ENCODE results near the gene SPPL2A. TPM values are rescaled to one million over a fixed set of nuclear protein-coding genes. Genes with fewer than 3 reads are reported as not detected.

The SPPL2A gene
- total RNA-seq, 2 experiments from 2014 or later = 76.8 to 108 TPM

DNA sequence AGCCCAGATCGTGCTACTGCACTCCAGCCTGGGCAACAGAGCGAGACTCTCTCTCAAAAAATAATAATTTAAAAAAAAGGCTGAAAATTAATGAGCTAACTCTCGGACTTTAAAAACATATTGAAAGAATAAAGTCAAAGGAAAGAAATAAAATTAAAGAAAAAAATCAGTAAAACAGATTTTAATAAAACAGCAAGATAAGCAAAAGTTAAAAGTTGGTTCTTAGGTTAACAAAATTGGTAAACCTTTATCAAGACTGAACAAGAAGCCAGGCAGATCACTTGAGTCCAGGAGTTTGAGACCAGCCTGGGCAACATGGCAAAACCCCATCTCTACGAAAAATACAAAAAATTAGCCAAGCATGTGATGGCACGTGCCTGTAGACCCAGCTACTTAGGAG lies 99.6 kb downstream of the SPPL2A start:
- no peak overlapping the region for H3K27ac Mint-ChIP-seq
- no peak overlapping the region for H3K4me3 Mint-ChIP-seq
- ATAC-seq = no peak
- H3K4me1 Mint-ChIP-seq = no peaks in the 10 kb centered on the region
- DNase-seq = no peak
- H3K9me3 Mint-ChIP-seq (ENCODE audit: low read depth) = no peaks in the 10 kb centered on the region
- H3K27me3 Mint-ChIP-seq = no peaks in the 10 kb centered on the region
- H3K36me3 Mint-ChIP-seq = peaks cover 26% of the 10 kb centered on the region
- CTCF ChIA-PET = interaction anchor here (0.6 to 0.9 kb wide), 2 partner anchors 11 to 14 kb away, joined by 3 read pairs; no protein-coding TSS in a partner anchor

DNA sequence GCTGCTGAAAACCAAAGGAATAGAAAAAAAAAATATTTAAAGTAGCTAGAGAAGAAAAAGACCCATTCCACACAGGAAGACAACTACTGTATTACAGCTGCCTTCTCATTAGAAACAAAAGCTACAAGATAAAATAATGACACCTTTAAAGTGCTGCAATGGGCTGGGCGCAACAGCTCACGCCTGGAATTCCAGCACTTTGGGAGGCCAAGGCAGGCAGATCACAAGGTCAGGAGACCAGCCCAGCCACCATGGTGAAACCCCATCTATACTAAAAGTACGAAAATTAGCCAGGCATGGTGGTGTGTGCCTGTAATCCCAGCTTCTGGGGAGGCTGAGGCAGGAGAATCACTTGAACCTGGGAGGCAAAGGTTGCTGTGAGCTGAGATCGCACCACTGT lies 110.0 kb downstream of the SPPL2A start:
- CTCF ChIA-PET = interaction anchor here (0.7 to 1.1 kb wide), 2 partner anchors 26 to 221 kb away, joined by 4 read pairs; no protein-coding TSS in a partner anchor
- no peak for DNase-seq
- H3K9me3 Mint-ChIP-seq (ENCODE audit: low read depth) = no peaks in the 10 kb centered on the region

GRCh38 chr15:50653156-50653743 lies 112.3 kb downstream of the SPPL2A start:
- Mint-ChIP-seq H3K27me3 (no peaks in the 10 kb centered on the region), H3K36me3 (peaks cover 55% of the 10 kb centered on the region), H3K27ac (no peak overlapping the region), H3K4me1 (peaks cover 19% of the 10 kb centered on the region), H3K9me3 (ENCODE audit: low read depth) (no peaks in the 10 kb centered on the region), H3K4me3 (no peak overlapping the region)
- ATAC-seq = no peak
- CTCF ChIA-PET = interaction anchor here (0.6 kb wide), 1 partner anchor 51 kb away, joined by 3 read pairs; no protein-coding TSS in a partner anchor
- DNase-seq = no peak

More for the DNA sequence above, 110.0 kb downstream of the SPPL2A start:
- Mint-ChIP-seq H3K4me1 (peaks cover 19% of the 10 kb centered on the region), H3K4me3 (no peak overlapping the region), H3K27ac (no peak overlapping the region), H3K27me3 (no peaks in the 10 kb centered on the region), H3K36me3 (peaks cover 59% of the 10 kb centered on the region)
- ATAC-seq = no peak

- H3K9me3 Mint-ChIP-seq (ENCODE audit: low read depth) = no peaks in the 10 kb centered on the region
- H3K27ac Mint-ChIP-seq = no peak overlapping the region
- peaks cover 54% of the 10 kb centered on the region for H3K36me3 Mint-ChIP-seq
- ATAC-seq (no peak), DNase-seq (no peak)
- no peaks in the 10 kb centered on the region for H3K27me3 Mint-ChIP-seq
- H3K4me1 Mint-ChIP-seq = peaks cover 19% of the 10 kb centered on the region
- no peak overlapping the region for H3K4me3 Mint-ChIP-seq
- CTCF ChIA-PET = interaction anchor here (0.6 to 0.9 kb wide), 3 partner anchors 13 to 50 kb away, joined by 3 read pairs; no protein-coding TSS in a partner anchor
These were observed 112.8 kb downstream of the SPPL2A start for GRCh38 chr15:50652671-50653070.

Other genes starting within 250 kb of the SPPL2A start
- not detected for gene USP50, start 219.0 kb downstream of the SPPL2A start, total RNA-seq
- gene TRPM7, start 78.9 kb downstream of the SPPL2A start, total RNA-seq = 10 to 100 TPM; 44.5 to 45.8 TPM
- 10 to 100 TPM; 14.7 to 18.4 TPM for gene AP4E1, start 143.0 kb upstream of the SPPL2A start, total RNA-seq